K562 (cell line): Measurements from ENCODE around the gene GPRIN1. TPM values are rescaled to one million over a fixed set of nuclear protein-coding genes. Genes with fewer than 3 reads are reported as not detected.
A peak's percentile ranks its signal among the peaks of the same experiment; 100 is the strongest.

Source experiments
- ATAC-seq: fragments of 200-7000 bp; cut with Tn5 transposase; 3 replicates; pipeline ENCODE4 v1.9.1; 2020; ENCODE audit warnings: moderate library complexity
- BruUV-seq: library from RNA; stranded (reverse); fragments of 400-500 nt; replicated peaks from 2 replicates; lab custom pipeline; 2021; lab: Mats Ljungman, UMichigan
- CTCF ChIA-PET: fragments of 300-600 bp; formaldehyde crosslinking; extraction: SDS; loops from one replicate; lab custom pipeline; 2021; ENCODE audit warnings: low intra/inter-chr PET ratio; lab: Yijun Ruan, JAX
- POLR2A ChIA-PET: fragments of 300-600, 350-650 bp; sonication (Branson Sonifier 250); formaldehyde crosslinking; extraction: SDS; loops from one replicate; lab custom pipeline; 2021; ENCODE audit warnings: antibody characterized with exemption, inconsistent platforms; lab: Yijun Ruan, JAX
- DNase-seq, 4 experiments: peaks; one replicate each; pipeline versions ENCODE4 v3.0.0 to v3.0.0-alpha.2; 2011 to 2018; ENCODE audit warnings: low spot score in 3 of 4, mixed read lengths in 3 of 4; ENCODE audit errors: extremely low read depth in 1 of 4
- FAIRE-seq: peaks from 2 replicates; lab custom pipeline; 2011; peaks lifted over from hg19 to GRCh38; lab: Jason Lieb, UNC
- H2AFZ ChIP-seq: 2 replicates; pipeline ENCODE4 v1.6.0; 2011; ENCODE audit warnings: low read depth, low read length, control low read depth, inconsistent platforms
- H3K27ac ChIP-seq: fragments of 200-600 bp; 3 replicates; pipeline ENCODE4 v1.8.0; 2011; ENCODE audit warnings: low read depth, mild to moderate bottlenecking, control low read depth, inconsistent platforms, low read length, moderate library complexity, mixed read lengths; ENCODE audit errors: extremely low read depth
- H3K27me3 ChIP-seq, 2 experiments: fragments of 300-600 bp in 1 of 2; 2 replicates in 1 of 2; 3 replicates in 1 of 2; pipeline versions ENCODE4 v1.6.0 to v1.8.0; 2011; ENCODE audit warnings: inconsistent platforms in 2 of 2, low read length in 2 of 2, mild to moderate bottlenecking in 1 of 2, mixed read lengths in 1 of 2, moderate library complexity in 1 of 2; ENCODE audit not compliant: control insufficient read depth in 2 of 2, insufficient read depth in 2 of 2
- H3K36me3 ChIP-seq: fragments of 300-600 bp; 3 replicates; pipeline ENCODE4 v1.8.0; 2011; ENCODE audit warnings: mild to moderate bottlenecking, low read length, inconsistent platforms; ENCODE audit not compliant: control insufficient read depth, insufficient read depth
- H3K4me1 ChIP-seq, 2 experiments: fragments of 200-600 bp in 1 of 2; replicated peaks in 1 of 2; 2 replicates in 1 of 2; 3 replicates in 1 of 2; pipeline versions ENCODE4 v1.5.1 to v1.8.0; 2011; ENCODE audit warnings: inconsistent platforms in 2 of 2, low read length in 2 of 2, mild to moderate bottlenecking in 1 of 2, mixed read lengths in 1 of 2, moderate library complexity in 1 of 2; ENCODE audit not compliant: control insufficient read depth in 2 of 2, insufficient read depth in 2 of 2
- H3K4me2 ChIP-seq: 2 replicates; pipeline ENCODE4 v1.6.1; 2011; ENCODE audit warnings: low read length, control low read depth, inconsistent platforms, mixed read lengths; ENCODE audit not compliant: insufficient read depth
- H3K4me3 ChIP-seq: fragments of 200-600 bp; sonication (generic), shearing (Covaris generic); 2 replicates; pipeline ENCODE4 v1.5.1; 2016; ENCODE audit warnings: control low read depth, inconsistent platforms
- H3K79me2 ChIP-seq: fragments of 200-600 bp; 3 replicates; pipeline ENCODE4 v1.8.0; 2011; ENCODE audit warnings: low read length, inconsistent platforms; ENCODE audit not compliant: control insufficient read depth, insufficient read depth
- H3K9ac ChIP-seq, 2 experiments: 2 replicates each; pipeline versions ENCODE4 v1.6.0 to v1.6.1; 2011; ENCODE audit warnings: low read depth in 2 of 2, low read length in 2 of 2, control low read depth in 1 of 2, inconsistent platforms in 1 of 2, mild to moderate bottlenecking in 1 of 2, mixed read lengths in 1 of 2; ENCODE audit not compliant: insufficient read depth in 1 of 2
- H3K9me1 ChIP-seq: one replicate; pipeline ENCODE4 v1.6.0; 2011; ENCODE audit warnings: inconsistent platforms, mild to moderate bottlenecking, low read length, moderate library complexity; ENCODE audit not compliant: control insufficient read depth, insufficient read depth
- H3K9me3 ChIP-seq: replicated peaks from 2 replicates; pipeline ENCODE4 v1.5.1; 2011; ENCODE audit warnings: low read depth, low read length, inconsistent platforms; ENCODE audit not compliant: control insufficient read depth, insufficient read depth
- H4K20me1 ChIP-seq: replicated peaks from 2 replicates; pipeline ENCODE4 v1.6.1; 2011; ENCODE audit warnings: low read length, inconsistent platforms, mixed read lengths; ENCODE audit not compliant: control insufficient read depth, insufficient read depth
- CTCF ChIP-seq, 3 experiments: IDR thresholded peaks in 2 of 3; conservative IDR thresholded peaks in 1 of 3; 2 replicates each; pipeline ENCODE4 v1.5.1; 2011 to 2012; ENCODE audit warnings: low read length in 3 of 3, mild to moderate bottlenecking in 3 of 3, control low read depth in 2 of 3, improper control_type of control experiment in 1 of 3, inconsistent platforms in 1 of 3, low read depth in 1 of 3, mixed read lengths in 1 of 3, moderate library complexity in 1 of 3; ENCODE audit not compliant: insufficient read depth in 2 of 3
- DACH1 ChIP-seq: fragments of 450-650 bp; IDR thresholded peaks from 2 replicates; pipeline ENCODE4 v1.6.1; 2018; ENCODE audit not compliant: partially characterized antibody
- EHMT2 ChIP-seq: fragments of 450-650 bp; IDR thresholded peaks from 2 replicates; pipeline ENCODE4 v1.6.1; 2018; ENCODE audit warnings: antibody characterized with exemption
- HNRNPK ChIP-seq: fragments of 200-400 bp; formaldehyde crosslinking; IDR thresholded peaks from one replicate; pipeline ENCODE4 v1.6.1; 2018; ENCODE audit warnings: mild to moderate bottlenecking, low read depth, low read length; ENCODE audit not compliant: poor library complexity, severe bottlenecking
- HNRNPL ChIP-seq: fragments of 200-400 bp; formaldehyde crosslinking; IDR thresholded peaks from 2 replicates; pipeline ENCODE4 v1.6.1; 2017; ENCODE audit warnings: low read depth, mild to moderate bottlenecking, low read length
- LEF1 ChIP-seq: fragments of 450-650 bp; IDR thresholded peaks from 2 replicates; pipeline ENCODE4 v1.6.1; 2016; ENCODE audit warnings: mild to moderate bottlenecking
- MAFK ChIP-seq: IDR thresholded peaks from 2 replicates; pipeline ENCODE4 v1.6.1; 2011; ENCODE audit warnings: low read length, improper control_type of control experiment
- NELFE ChIP-seq: IDR thresholded peaks from 2 replicates; pipeline ENCODE4 v1.6.1; 2011; ENCODE audit warnings: mild to moderate bottlenecking; ENCODE audit not compliant: insufficient read depth, insufficient read length
- PCBP1 ChIP-seq: fragments of 200-400 bp; formaldehyde crosslinking; IDR thresholded peaks from 2 replicates; pipeline ENCODE4 v1.6.1; 2018; ENCODE audit warnings: mild to moderate bottlenecking, low read depth, low read length; ENCODE audit not compliant: poor library complexity, severe bottlenecking
- PHB ChIP-seq: fragments of 250-450 bp; sonication (Bioruptor Pico); IDR thresholded peaks from 2 replicates; pipeline ENCODE4 v1.5.0; 2021
- TOE1 ChIP-seq, 2 experiments: fragments of 450-650 bp in 1 of 2; sonication (generic) in 1 of 2; formaldehyde crosslinking in 1 of 2; IDR thresholded peaks; 2 replicates each; pipeline versions ENCODE4 v1.7.1 to v1.8.0; 2016 to 2022; ENCODE audit warnings: borderline replicate concordance in 2 of 2, mild to moderate bottlenecking in 2 of 2, antibody characterized with exemption in 1 of 2, inconsistent platforms in 1 of 2, low read depth in 1 of 2, missing genetic modification reagents in 1 of 2, moderate library complexity in 1 of 2
- VEZF1 ChIP-seq: fragments of 200-800 bp; sonication (Bioruptor generic); IDR thresholded peaks from 2 replicates; pipeline ENCODE4 v1.6.1; 2017; ENCODE audit warnings: missing genetic modification characterization, missing compliant biosample characterization
- WHSC1 ChIP-seq: IDR thresholded peaks from one replicate; pipeline ENCODE4 v1.6.1; 2012; ENCODE audit warnings: low read length, control low read depth, inconsistent platforms
- ZBTB8A ChIP-seq: fragments of 450-650 bp; IDR thresholded peaks from 2 replicates; pipeline ENCODE4 v1.6.1; 2018; ENCODE audit warnings: mild to moderate bottlenecking, moderate library complexity; ENCODE audit not compliant: partially characterized antibody
- ZNF583 ChIP-seq: fragments of 250-450 bp; sonication (Bioruptor Pico); IDR thresholded peaks from 2 replicates; pipeline ENCODE4 v1.4.0; 2020
- ZNF655 ChIP-seq: fragments of 250-450 bp; sonication (Bioruptor Pico); IDR thresholded peaks from 2 replicates; pipeline ENCODE4 v1.5.0; 2021
- WGBS: fragments of 100-300 bp; shearing (Covaris generic); methylation state at CpG from one replicate; pipeline ENCODE4 v1.1.6; 2016; ENCODE audit warnings: low coverage, mixed read lengths; ENCODE audit not compliant: insufficient coverage; ENCODE audit errors: missing lambda C conversion rate; 5-methylcytosine and 5-hydroxymethylcytosine counted together
- in situ Hi-C: fragments of 300-500 bp; cut with MboI; formaldehyde crosslinking; loops from 4 replicates; pipeline ENCODE4 v1.15.0; 2018; ENCODE audit warnings: inconsistent platforms, mixed read lengths
- intact Hi-C: fragments of 100-400 bp; cut with micrococcal nuclease; formaldehyde crosslinking; loops from 2 replicates; pipeline ENCODE4 v1.14.2; 2022
- polyA plus RNA-seq, 8 experiments: library from polyadenylated mRNA; depleted of rRNA in 4 of 8; stranded (reverse) in 5 of 8; unstranded in 3 of 8; fragments of >200 nt; fragmentation: Nextera tagmentation in 2 of 8; fragmentation: Illumina TruSeq in 1 of 8; extraction: Ambion mirVana in 2 of 8; extraction: Trizol in 1 of 8; gene quantifications; 2 replicates each; pipeline versions ENCODE4 v1.2.1 to v1.2.3, GENCODE V29; 2011 to 2014; ENCODE audit warnings: inconsistent platforms in 1 of 8, missing spikeins in 1 of 8
- total RNA-seq, 7 experiments: library from RNA; depleted of rRNA in 6 of 7; stranded (reverse); fragments of >200 nt in 6 of 7; fragmentation: Illumina TruSeq in 2 of 7; extraction: Trizol in 2 of 7; gene quantifications; 2 replicates each; pipeline versions ENCODE4 v1.2.1 to v1.2.3, GENCODE V29; 2011 to 2021; ENCODE audit warnings: low replicate concordance in 1 of 7

Gene GPRIN1
- total and polyA plus RNA-seq, 9 of the 15 experiments (the other 6 are each of a cell fraction or from before 2014, with no cell fraction given), result 0.15 to 11.6 (median 4.4) TPM

DNA sequence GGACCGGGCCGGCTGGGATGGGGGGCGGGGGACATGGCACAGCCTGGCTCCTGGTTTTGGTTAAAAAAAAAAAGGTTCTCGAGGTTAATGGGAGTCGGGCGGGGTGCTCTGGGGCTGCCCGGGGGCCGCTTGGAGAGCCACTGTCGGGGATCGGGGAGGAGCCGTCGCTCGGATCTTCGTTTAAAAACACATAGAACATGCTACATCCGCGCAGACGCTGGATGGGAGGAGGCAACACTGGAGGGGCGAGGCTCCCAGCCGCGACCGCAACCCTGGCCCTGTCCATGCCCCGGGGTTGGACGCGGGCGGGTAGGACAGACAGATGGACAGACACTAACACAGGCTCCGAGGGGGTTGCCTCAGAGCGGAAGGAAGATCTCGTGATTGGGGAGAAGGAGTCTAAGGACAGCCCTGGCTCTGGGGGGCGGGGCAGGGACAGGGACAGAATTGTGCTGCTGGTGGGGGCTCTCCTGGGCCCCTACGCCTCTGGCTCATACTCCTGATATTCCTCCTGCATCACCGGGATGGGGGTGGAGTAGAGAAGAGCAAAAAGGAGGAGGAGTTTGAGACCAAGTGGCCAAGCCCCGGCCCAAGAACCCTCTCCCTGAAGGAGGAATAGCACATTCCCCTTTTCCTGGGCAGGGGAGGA, 10.5 kb upstream of the GPRIN1 start:
- Histone ChIP-seq H3K9ac (peak overlapping the region in 1 of 2 experiments; percentile 71; a peak in 2 of 4 replicates), H3K27ac (no peak overlapping the region), H3K9me1 (no peaks in the 10 kb centered on the region), H3K4me2 (peak overlapping the region; percentile 55), H2AFZ (peak overlapping the region; percentile 67), H3K4me1 (peaks cover 8 to 34% of the 10 kb centered on the region in 2 experiments), H3K27me3 (peaks cover 22 to 60% of the 10 kb centered on the region in 2 experiments), H3K9me3 (no peaks in the 10 kb centered on the region), H3K36me3 (no peaks in the 10 kb centered on the region), H3K4me3 (peak overlapping the region; percentile 24), H4K20me1 (peaks cover 3% of the 10 kb centered on the region; the same call in 1 of the 2 replicates), H3K79me2 (no peaks in the 10 kb centered on the region)
- in situ Hi-C loops (no loop called here), intact Hi-C loops (no loop called here)
- POLR2A ChIA-PET, result interaction anchor here (1.5 kb wide), 1 partner anchor 10 kb away, joined by 4 read pairs; the partner anchor contains the start of genes EIF4E1B and SNCB
- DNase-seq, result peak; percentile 53 to 62 (median 56)
- peak; percentile 62 for FAIRE-seq
- WGBS, result 2% methylated on average over 25 of the region's 32 CpGs
- BruUV-seq, result no TSS peak
- CTCF ChIA-PET, result no interaction called here
- ATAC-seq, result peak; percentile 33
- TF ChIP-seq EHMT2 (0 out of 2 replicates have a peak, but pooled peaks have one; percentile 26), VEZF1 (CRISPR knock-in tag) (peak; percentile 44), HNRNPK (no peak), DACH1 (no peak), ZBTB8A (no peak), PHB (no peak), CTCF (IDR thresholded peaks at IDR 0.05 in 2 of 3, conservative IDR thresholded peaks at IDR 0.05 in 1 of 3; ENCODE audit: insufficient read depth in 2 of 3, low read depth in 1 of 3, low read length in 3 of 3) (no peak), HNRNPL (no peak), ZNF655 (CRISPR knock-in tag) (no peak), MAFK (no peak), NELFE (no peak), ZNF583 (no peak), LEF1 (no peak), WHSC1 (no peak), PCBP1 (no peak), TOE1 (IDR thresholded peaks at IDR 0.05; ENCODE audit: borderline replicate concordance) (no peak), TOE1 (CRISPR knock-in tag; IDR thresholded peaks at IDR 0.05; ENCODE audit: borderline replicate concordance, low read depth) (no peak)
